Endothelial cell (in vitro differentiated cells): ENCODE results near the gene SNRPA1. TPM values are rescaled to one million over a fixed set of nuclear protein-coding genes. Genes with fewer than 3 reads are reported as not detected.

Experiments used
- DNase-seq: peaks from one replicate; pipeline ENCODE4 v3.0.0; 2021; ENCODE audit warnings: low spot score
- H3K27ac Mint-ChIP-seq: one replicate; pipeline ENCODE4 v1.8.0; 2021; ENCODE audit warnings: mixed read lengths, inconsistent platforms; ENCODE audit not compliant: unreplicated experiment
- H3K27me3 Mint-ChIP-seq: one replicate; pipeline ENCODE4 v1.8.0; 2021; ENCODE audit warnings: mild to moderate bottlenecking, moderate library complexity, mixed read lengths, inconsistent platforms; ENCODE audit not compliant: unreplicated experiment
- H3K36me3 Mint-ChIP-seq: one replicate; pipeline ENCODE4 v1.8.0; 2021; ENCODE audit warnings: mild to moderate bottlenecking, low read depth, mixed read lengths, inconsistent platforms; ENCODE audit not compliant: unreplicated experiment
- H3K4me1 Mint-ChIP-seq: one replicate; pipeline ENCODE4 v1.8.0; 2021; ENCODE audit warnings: mild to moderate bottlenecking, mixed read lengths, inconsistent platforms; ENCODE audit not compliant: unreplicated experiment
- H3K4me3 Mint-ChIP-seq: one replicate; pipeline ENCODE4 v1.8.0; 2021; ENCODE audit warnings: mild to moderate bottlenecking, mixed read lengths, inconsistent platforms; ENCODE audit not compliant: unreplicated experiment
- H3K9me3 Mint-ChIP-seq: one replicate; pipeline ENCODE4 v1.8.0; 2021; ENCODE audit warnings: mixed read lengths, inconsistent platforms; ENCODE audit not compliant: unreplicated experiment
- total RNA-seq: library from RNA; stranded (reverse); fragmentation: NEBNext Ultra II Directional; extraction: Animal tissue kit (Norgen Biotek cat#: 25700); gene quantifications from one replicate; pipeline ENCODE4 v1.2.1, GENCODE V29; 2021; ENCODE audit not compliant: unreplicated experiment
- TF ChIP-seq, protein P1 (sequence below): fragments of 200-600 bp; sonication (generic); IDR thresholded peaks from one replicate; pipeline ENCODE4 v1.5.0; 2021; ENCODE audit warnings: antibody characterized with exemption; ENCODE audit not compliant: unreplicated experiment

The SNRPA1 gene
- total RNA-seq, 1 donor from 2014 or later: 62.2 TPM

DNA sequence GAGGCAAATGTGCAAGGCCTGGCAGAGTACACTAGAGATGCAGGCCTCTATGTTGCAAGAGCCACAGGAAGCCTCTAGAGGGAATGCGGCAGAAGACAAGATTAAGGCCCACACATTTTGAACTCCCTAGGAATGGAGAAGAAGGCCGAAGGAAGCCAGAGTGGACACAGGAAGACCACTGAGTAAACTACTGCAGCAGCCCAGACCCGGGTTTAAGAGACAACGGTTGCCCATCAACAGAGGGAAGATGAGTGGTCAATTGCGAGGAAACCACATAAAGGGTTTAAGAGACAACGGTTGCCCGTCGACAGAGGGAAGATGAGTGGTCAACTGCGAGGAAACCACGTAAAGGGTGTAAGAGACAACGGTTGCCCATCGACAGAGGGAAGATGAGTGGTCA is 57.8 kb downstream of the SNRPA1 start:
- TF ChIP-seq, protein P1, sequence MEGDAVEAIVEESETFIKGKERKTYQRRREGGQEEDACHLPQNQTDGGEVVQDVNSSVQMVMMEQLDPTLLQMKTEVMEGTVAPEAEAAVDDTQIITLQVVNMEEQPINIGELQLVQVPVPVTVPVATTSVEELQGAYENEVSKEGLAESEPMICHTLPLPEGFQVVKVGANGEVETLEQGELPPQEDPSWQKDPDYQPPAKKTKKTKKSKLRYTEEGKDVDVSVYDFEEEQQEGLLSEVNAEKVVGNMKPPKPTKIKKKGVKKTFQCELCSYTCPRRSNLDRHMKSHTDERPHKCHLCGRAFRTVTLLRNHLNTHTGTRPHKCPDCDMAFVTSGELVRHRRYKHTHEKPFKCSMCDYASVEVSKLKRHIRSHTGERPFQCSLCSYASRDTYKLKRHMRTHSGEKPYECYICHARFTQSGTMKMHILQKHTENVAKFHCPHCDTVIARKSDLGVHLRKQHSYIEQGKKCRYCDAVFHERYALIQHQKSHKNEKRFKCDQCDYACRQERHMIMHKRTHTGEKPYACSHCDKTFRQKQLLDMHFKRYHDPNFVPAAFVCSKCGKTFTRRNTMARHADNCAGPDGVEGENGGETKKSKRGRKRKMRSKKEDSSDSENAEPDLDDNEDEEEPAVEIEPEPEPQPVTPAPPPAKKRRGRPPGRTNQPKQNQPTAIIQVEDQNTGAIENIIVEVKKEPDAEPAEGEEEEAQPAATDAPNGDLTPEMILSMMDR: no peak
- Mint-ChIP-seq H3K36me3 (peaks cover 9% of the 10 kb centered on the region), H3K9me3 (no peaks in the 10 kb centered on the region), H3K4me3 (no peak overlapping the region), H3K4me1 (peaks cover 13% of the 10 kb centered on the region), H3K27ac (no peak overlapping the region), H3K27me3 (no peaks in the 10 kb centered on the region)
- no peak for DNase-seq

DNA sequence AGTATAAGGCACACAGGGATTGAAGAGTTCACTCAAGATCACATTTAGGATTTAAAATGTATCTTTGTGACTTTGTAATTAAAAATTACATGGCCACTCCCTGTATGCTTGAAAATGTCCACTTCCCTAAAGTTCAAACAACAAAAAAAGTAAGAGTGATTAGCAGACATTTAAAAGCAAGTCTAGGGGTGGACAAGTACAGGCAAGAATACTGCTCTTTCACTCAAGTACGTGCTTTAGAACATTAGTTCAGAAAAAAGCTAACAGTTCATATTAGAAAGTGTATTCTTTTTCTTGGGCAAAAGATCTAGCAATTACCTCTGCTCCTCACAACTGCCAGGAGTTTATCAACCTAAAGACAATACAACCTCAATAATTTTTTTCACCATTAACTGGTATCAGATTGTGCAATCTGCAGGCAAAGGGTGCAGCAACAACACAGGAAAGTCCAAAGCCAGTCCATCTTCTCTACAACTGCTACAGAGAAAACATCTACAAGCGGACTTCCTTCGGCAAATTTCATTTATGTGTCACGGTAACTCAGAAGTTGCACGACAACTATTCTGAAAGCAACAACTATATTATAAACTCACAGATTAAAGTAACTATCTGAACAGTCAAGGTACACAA is 61.3 kb downstream of the SNRPA1 start:
- Mint-ChIP-seq H3K9me3 (no peaks in the 10 kb centered on the region), H3K4me1 (no peaks in the 10 kb centered on the region), H3K4me3 (no peak overlapping the region), H3K27ac (no peak overlapping the region), H3K36me3 (peaks cover 9% of the 10 kb centered on the region), H3K27me3 (no peaks in the 10 kb centered on the region)
- TF ChIP-seq, protein P1: no peak
- no peak for DNase-seq

DNA sequence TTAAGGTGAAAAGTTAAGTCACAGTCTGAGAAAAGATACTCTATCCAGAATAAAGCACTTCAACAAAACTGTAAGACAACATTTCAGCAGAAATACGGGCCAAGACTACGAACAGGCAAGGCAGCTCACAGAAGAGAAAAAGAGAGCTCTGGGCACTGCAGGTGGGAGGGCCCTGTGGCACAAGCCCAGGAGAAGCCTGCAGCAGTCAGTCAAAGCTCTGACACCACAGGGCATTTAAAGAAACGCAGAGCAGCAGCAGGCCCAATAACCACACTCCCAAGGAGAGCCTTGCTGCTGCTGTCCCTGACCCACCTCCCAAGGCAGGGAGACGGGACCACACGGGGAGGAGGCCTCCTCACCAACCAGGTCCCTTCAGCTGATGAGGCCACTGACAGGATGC is 62.4 kb downstream of the SNRPA1 start:
- H3K9me3 Mint-ChIP-seq: no peaks in the 10 kb centered on the region
- TF ChIP-seq, protein P1: no peak
- no peak overlapping the region for H3K27ac Mint-ChIP-seq
- H3K27me3 Mint-ChIP-seq: no peaks in the 10 kb centered on the region
- peaks cover 9% of the 10 kb centered on the region for H3K36me3 Mint-ChIP-seq
- H3K4me3 Mint-ChIP-seq: no peak overlapping the region
- DNase-seq: no peak
- H3K4me1 Mint-ChIP-seq: no peaks in the 10 kb centered on the region

Other genes with a start within 250 kb of the SNRPA1 start
- 27.6 TPM for gene CHSY1, start 43.2 kb downstream of the SNRPA1 start, total RNA-seq
- gene SELENOS, start 17.8 kb downstream of the SNRPA1 start, total RNA-seq: 48.9 TPM
- gene PCSK6, start 194.5 kb upstream of the SNRPA1 start, total RNA-seq: 0.13 TPM